Body of pancreas (tissue), 4 donors: ENCODE measurements around the gene CXCL12. TPM values are rescaled to one million over a fixed set of nuclear protein-coding genes. Genes with fewer than 3 reads are reported as not detected.

Experiments
- ATAC-seq: fragments of 150-250 bp; one replicate; pipeline ENCODE4 v1.9.1; 2016
- DNase-seq, 4 donors: peaks; one replicate each; pipeline ENCODE4 v3.0.0-alpha.2; 2019
- H3K27ac ChIP-seq, 4 donors: fragments of 200-600 bp; sonication (generic); 1 replicate in 3 of 4; 2 replicates in 1 of 4; pipeline versions ENCODE4 v1.5.1 to v1.6.1; 2016 to 2019; ENCODE audit warnings: mild to moderate bottlenecking in 1 of 4, mixed read lengths in 1 of 4, moderate library complexity in 1 of 4
- H3K27me3 ChIP-seq, 2 donors: fragments of 200-600 bp; sonication (generic); one replicate each; pipeline ENCODE4 v1.6.0; 2016; ENCODE audit warnings: mild to moderate bottlenecking in 1 of 2
- H3K36me3 ChIP-seq, 2 donors: fragments of 200-600 bp; sonication (generic); replicated peaks in 1 of 2; 2 replicates each; pipeline ENCODE4 v1.5.1; 2016; ENCODE audit warnings: low read depth in 2 of 2; ENCODE audit not compliant: insufficient read depth in 1 of 2
- H3K4me1 ChIP-seq: fragments of 200-600 bp; sonication (generic); one replicate; pipeline ENCODE4 v1.6.0; 2016
- H3K4me3 ChIP-seq, 2 donors: fragments of 200-600 bp; sonication (generic); 1 replicate in 1 of 2; 2 replicates in 1 of 2; pipeline ENCODE4 v1.5.1; 2016 to 2019
- H3K9me3 ChIP-seq, 3 donors: fragments of 200-600 bp; sonication (generic); 1 replicate in 2 of 3; 2 replicates in 1 of 3; pipeline ENCODE4 v1.5.1; 2016
- CTCF ChIP-seq, 7 experiments: fragments of 450-650 bp in 4 of 7; fragments of 200-600 bp in 3 of 7; sonication (generic) in 3 of 7; IDR thresholded peaks; one replicate each; pipeline ENCODE4 v1.5.1; 2016 to 2019; ENCODE audit warnings: antibody characterized with exemption in 7 of 7
- POLR2A ChIP-seq, 3 donors: fragments of 450-650 bp; IDR thresholded peaks; one replicate each; pipeline ENCODE4 v1.6.1; 2016; ENCODE audit warnings: antibody characterized with exemption in 3 of 3, mild to moderate bottlenecking in 2 of 3
- WGBS, 2 donors: methylation state at CpG; one replicate each; pipeline ENCODE4 v1.1.5; 2017; 5-methylcytosine and 5-hydroxymethylcytosine counted together
- intact Hi-C: fragments of 100-400 bp; cut with DNase I; formaldehyde crosslinking; loops from one replicate; pipeline ENCODE4 v1.15.1; 2023
- total RNA-seq, 2 donors: library from RNA; depleted of rRNA; stranded (reverse); fragments of >200 nt; gene quantifications; one replicate each; pipeline ENCODE4 v1.1.0, GENCODE V29; 2016

Gene CXCL12
- total RNA-seq, 2 donors from 2014 or later: 93.7 to 158 TPM

- H3K4me1 ChIP-seq: peaks cover 22% of the 10 kb centered on the region
- H3K27ac ChIP-seq: no peak overlapping the region
- H3K4me3 ChIP-seq: no peak overlapping the region
- intact Hi-C loops: loop anchor here (10.0 kb wide), 1 partner anchor 75 kb away; no protein-coding TSS in a partner anchor
- 63 to 100% methylated on average over 1 to 2 of the region's 2 CpGs for WGBS, 2 donors
- TF ChIP-seq POLR2A (IDR thresholded peaks at IDR 0.05): no peak
- TF ChIP-seq CTCF (IDR thresholded peaks at IDR 0.05): no peak
- no peak for DNase-seq
- no peaks in the 10 kb centered on the region for H3K27me3 ChIP-seq
- no peaks in the 10 kb centered on the region for H3K36me3 ChIP-seq
- no peaks in the 10 kb centered on the region for H3K9me3 ChIP-seq
- no peak for ATAC-seq
These were observed 4.7 kb upstream of the CXCL12 start for GRCh38 chr10:44389556-44389955.

GRCh38 chr10:44389150-44389549, 4.3 kb upstream of the CXCL12 start:
- Histone ChIP-seq H3K4me3 (no peak overlapping the region), H3K4me1 (peaks cover 26% of the 10 kb centered on the region), H3K27me3 (no peaks in the 10 kb centered on the region), H3K27ac (no peak overlapping the region), H3K9me3 (no peaks in the 10 kb centered on the region), H3K36me3 (no peaks in the 10 kb centered on the region)
- ATAC-seq (no peak), DNase-seq (peak; percentile 38 to 74 (median 58))
- WGBS, 2 donors: 40 to 53% methylated on average over 3 to 4 of the region's 4 CpGs
- intact Hi-C loops: loop anchor here (10.0 kb wide), 1 partner anchor 74 kb away; no protein-coding TSS in a partner anchor
- TF ChIP-seq POLR2A (IDR thresholded peaks at IDR 0.05) (no peak), CTCF (IDR thresholded peaks at IDR 0.05) (no peak)

GRCh38 chr10:44388641-44389040, 3.7 kb upstream of the CXCL12 start:
- Histone ChIP-seq H3K27ac (no peak overlapping the region), H3K4me1 (peaks cover 30% of the 10 kb centered on the region), H3K36me3 (no peaks in the 10 kb centered on the region), H3K4me3 (no peak overlapping the region), H3K27me3 (no peaks in the 10 kb centered on the region), H3K9me3 (no peaks in the 10 kb centered on the region)
- ATAC-seq (no peak), DNase-seq (no peak)
- TF ChIP-seq POLR2A (IDR thresholded peaks at IDR 0.05) (no peak), CTCF (IDR thresholded peaks at IDR 0.05) (no peak)
- WGBS, 2 donors: 89 to 96% methylated on average over 6 of the region's 6 CpGs
- intact Hi-C loops: loop anchor here (10.0 kb wide), 1 partner anchor 74 kb away; no protein-coding TSS in a partner anchor

- TF ChIP-seq CTCF (IDR thresholded peaks at IDR 0.05) (no peak), POLR2A (IDR thresholded peaks at IDR 0.05) (no peak)
- Histone ChIP-seq H3K27ac (no peak overlapping the region), H3K27me3 (no peaks in the 10 kb centered on the region), H3K9me3 (no peaks in the 10 kb centered on the region), H3K36me3 (no peaks in the 10 kb centered on the region), H3K4me3 (no peak overlapping the region), H3K4me1 (peaks cover 35% of the 10 kb centered on the region)
- no peak for ATAC-seq
- DNase-seq: no peak
- 80 to 81% methylated on average over 7 of the region's 7 CpGs for WGBS, 2 donors
- intact Hi-C loops: loop anchor here (10.0 kb wide), 1 partner anchor 73 kb away; no protein-coding TSS in a partner anchor
These were observed 3.0 kb upstream of the CXCL12 start for GRCh38 chr10:44387853-44388251.

- H3K4me3 ChIP-seq: no peak overlapping the region
These were observed 1.7 kb upstream of the CXCL12 start for GRCh38 chr10:44386546-44387052.

More at GRCh38 chr10:44386546-44387052, 1.7 kb upstream of the CXCL12 start:
- ATAC-seq (peak; percentile 72), DNase-seq (peak; percentile 68 to 81 (median 77))
- no peaks in the 10 kb centered on the region for H3K36me3 ChIP-seq
- H3K4me1 ChIP-seq: peaks cover 47% of the 10 kb centered on the region
- TF ChIP-seq POLR2A (IDR thresholded peaks at IDR 0.05): no peak
- peak; percentile 82 to 97 (median 92) for TF ChIP-seq CTCF (IDR thresholded peaks at IDR 0.05)
- WGBS, 2 donors: 2 to 3% methylated on average over 19 to 31 of the region's 35 CpGs
- H3K27me3 ChIP-seq: no peaks in the 10 kb centered on the region
- H3K9me3 ChIP-seq: no peaks in the 10 kb centered on the region
- peak overlapping the region in 1 of 4 donors; percentile 75 for H3K27ac ChIP-seq
- intact Hi-C loops: loop anchor here (10.0 kb wide), 1 partner anchor 72 kb away; no protein-coding TSS in a partner anchor
